H9 (cell line): ENCODE measurements around the gene HBP1. TPM values are rescaled to one million over a fixed set of nuclear protein-coding genes. Genes with fewer than 3 reads are reported as not detected.

ENCODE experiments used
- DNase-seq: peaks from one replicate; pipeline ENCODE4 v3.0.0-alpha.2; 2017
- H2AFZ ChIP-seq: one replicate; pipeline ENCODE4 v1.6.1; 2013; ENCODE audit warnings: mild to moderate bottlenecking, low read length, control low read depth, moderate library complexity
- H2AK5ac ChIP-seq: 2 replicates; pipeline ENCODE4 v1.6.1; 2013; ENCODE audit warnings: low read length, control low read depth, mixed read lengths; ENCODE audit not compliant: insufficient read length
- H2BK120ac ChIP-seq: one replicate; pipeline ENCODE4 v1.6.1; 2013; ENCODE audit warnings: low read depth, mild to moderate bottlenecking, low read length, control low read depth, inconsistent platforms; ENCODE audit not compliant: poor library complexity, severe bottlenecking
- H2BK12ac ChIP-seq: 2 replicates; pipeline ENCODE4 v1.6.1; 2013; ENCODE audit warnings: low read length, control low read depth, mixed read lengths, low read depth; ENCODE audit not compliant: insufficient read length
- H2BK15ac ChIP-seq: 2 replicates; pipeline ENCODE4 v1.6.1; 2013; ENCODE audit warnings: low read depth, low read length, control low read depth
- H2BK20ac ChIP-seq: one replicate; pipeline ENCODE4 v1.6.1; 2013; ENCODE audit warnings: low read depth, mild to moderate bottlenecking, low read length, control low read depth, inconsistent platforms; ENCODE audit not compliant: poor library complexity, severe bottlenecking
- H2BK5ac ChIP-seq: 2 replicates; pipeline ENCODE4 v1.6.1; 2013; ENCODE audit warnings: low read length, control low read depth, mixed read lengths; ENCODE audit not compliant: insufficient read length
- H3K14ac ChIP-seq: 2 replicates; pipeline ENCODE4 v1.6.1; 2013; ENCODE audit warnings: low read length, control low read depth; ENCODE audit not compliant: insufficient read depth
- H3K18ac ChIP-seq: 2 replicates; pipeline ENCODE4 v1.6.1; 2013; ENCODE audit warnings: low read depth, mild to moderate bottlenecking, mixed read lengths, low read length, control low read depth; ENCODE audit not compliant: insufficient read length
- H3K23ac ChIP-seq: 2 replicates; pipeline ENCODE4 v1.6.1; 2013; ENCODE audit warnings: low read length, control low read depth, mixed read lengths, low read depth; ENCODE audit not compliant: insufficient read length
- H3K23me2 ChIP-seq: 2 replicates; pipeline ENCODE4 v1.6.1; 2013; ENCODE audit warnings: low read depth, mild to moderate bottlenecking, mixed read lengths, low read length, control low read depth; ENCODE audit not compliant: insufficient read length, poor library complexity, severe bottlenecking
- H3K27ac ChIP-seq: 2 replicates; pipeline ENCODE4 v1.5.1; 2013; ENCODE audit warnings: low read length, control low read depth, mixed read lengths, low read depth; ENCODE audit not compliant: insufficient read length
- H3K27me3 ChIP-seq: 2 replicates; pipeline ENCODE4 v1.6.1; 2013; ENCODE audit warnings: low read length, control low read depth, inconsistent platforms; ENCODE audit not compliant: insufficient read depth
- H3K4ac ChIP-seq: 2 replicates; pipeline ENCODE4 v1.6.1; 2013; ENCODE audit warnings: low read depth, mild to moderate bottlenecking, control low read depth, inconsistent platforms, low read length, moderate library complexity
- H3K4me1 ChIP-seq: 2 replicates; pipeline ENCODE4 v1.6.1; 2013; ENCODE audit warnings: low read length, control low read depth, inconsistent platforms; ENCODE audit not compliant: insufficient read depth
- H3K4me2 ChIP-seq: 2 replicates; pipeline ENCODE4 v1.6.1; 2013; ENCODE audit warnings: low read length, control low read depth, mixed read lengths; ENCODE audit not compliant: insufficient read length, insufficient read depth
- H3K56ac ChIP-seq: 2 replicates; pipeline ENCODE4 v1.6.1; 2013; ENCODE audit warnings: low read depth, mild to moderate bottlenecking, mixed read lengths, low read length, control low read depth; ENCODE audit not compliant: insufficient read length
- H3K79me1 ChIP-seq: 2 replicates; pipeline ENCODE4 v1.6.1; 2013; ENCODE audit warnings: low read depth, mild to moderate bottlenecking, moderate library complexity, low read length, control low read depth, inconsistent platforms; ENCODE audit not compliant: insufficient read depth, poor library complexity, severe bottlenecking
- H3K79me2 ChIP-seq: 2 replicates; pipeline ENCODE4 v1.6.1; 2013; ENCODE audit warnings: low read length, control low read depth, inconsistent platforms; ENCODE audit not compliant: insufficient read depth
- H3K9ac ChIP-seq: 2 replicates; pipeline ENCODE4 v1.6.1; 2013; ENCODE audit warnings: low read length, control low read depth, mixed read lengths; ENCODE audit not compliant: insufficient read length; ENCODE audit errors: extremely low read depth
- H3K9me3 ChIP-seq: one replicate; pipeline ENCODE4 v1.6.1; 2013; ENCODE audit warnings: low read depth, low read length, inconsistent platforms; ENCODE audit not compliant: control insufficient read depth
- H3T11ph ChIP-seq: one replicate; pipeline ENCODE4 v1.6.1; 2013; ENCODE audit warnings: mild to moderate bottlenecking, low read length, control low read depth, inconsistent platforms
- H4K20me1 ChIP-seq: one replicate; pipeline ENCODE4 v1.6.1; 2013; ENCODE audit not compliant: control insufficient read depth, insufficient read length, insufficient read depth
- H4K5ac ChIP-seq: 2 replicates; pipeline ENCODE4 v1.6.1; 2013; ENCODE audit warnings: low read depth, mild to moderate bottlenecking, mixed read lengths, low read length, control low read depth; ENCODE audit not compliant: insufficient read length
- H4K8ac ChIP-seq: replicated peaks from 2 replicates; pipeline ENCODE4 v1.6.1; 2013; ENCODE audit warnings: low read length, control low read depth, mixed read lengths, low read depth; ENCODE audit not compliant: insufficient read length
- H4K91ac ChIP-seq: 2 replicates; pipeline ENCODE4 v1.6.1; 2013; ENCODE audit warnings: low read depth, mild to moderate bottlenecking, moderate library complexity, mixed read lengths, low read length, control low read depth; ENCODE audit not compliant: insufficient read length
- H3K27ac Mint-ChIP-seq, 3 experiments: 2 replicates in 2 of 3; 3 replicates in 1 of 3; pipeline ENCODE4 v1.8.0; 2020 to 2021; ENCODE audit warnings: mixed read lengths in 3 of 3, mild to moderate bottlenecking in 1 of 3, moderate library complexity in 1 of 3
- H3K27me3 Mint-ChIP-seq: 2 replicates; pipeline ENCODE4 v1.8.0; 2021; ENCODE audit warnings: low read depth, mild to moderate bottlenecking, moderate library complexity, mixed read lengths
- H3K36me3 Mint-ChIP-seq, 3 experiments: 2 replicates in 2 of 3; 3 replicates in 1 of 3; pipeline ENCODE4 v1.8.0; 2020 to 2021; ENCODE audit warnings: low read depth in 3 of 3, mixed read lengths in 3 of 3; ENCODE audit not compliant: insufficient read depth in 1 of 3
- H3K4me1 Mint-ChIP-seq, 2 experiments: 2 replicates each; pipeline ENCODE4 v1.8.0; 2020; ENCODE audit warnings: mixed read lengths in 2 of 2
- H3K4me3 Mint-ChIP-seq, 2 experiments: 2 replicates in 1 of 2; 3 replicates in 1 of 2; pipeline ENCODE4 v1.8.0; 2020 to 2021; ENCODE audit warnings: mild to moderate bottlenecking in 2 of 2, mixed read lengths in 2 of 2, moderate library complexity in 1 of 2
- H3K9me3 Mint-ChIP-seq, 2 experiments: 2 replicates in 1 of 2; 3 replicates in 1 of 2; pipeline ENCODE4 v1.8.0; 2020; ENCODE audit warnings: mild to moderate bottlenecking in 2 of 2, mixed read lengths in 2 of 2, moderate library complexity in 1 of 2
- total RNA-seq: library from RNA; stranded (reverse); gene quantifications from 2 replicates; pipeline ENCODE4 v1.2.1, GENCODE V29; 2021
- TF ChIP-seq, protein P1 (sequence below): fragments of 200-600 bp; sonication (generic); conservative IDR thresholded peaks from 3 replicates; pipeline ENCODE4 v1.8.0; 2021; ENCODE audit warnings: antibody characterized with exemption, mild to moderate bottlenecking

Gene HBP1
- total RNA-seq, 1 experiment from 2014 or later = 27.6 TPM

DNA sequence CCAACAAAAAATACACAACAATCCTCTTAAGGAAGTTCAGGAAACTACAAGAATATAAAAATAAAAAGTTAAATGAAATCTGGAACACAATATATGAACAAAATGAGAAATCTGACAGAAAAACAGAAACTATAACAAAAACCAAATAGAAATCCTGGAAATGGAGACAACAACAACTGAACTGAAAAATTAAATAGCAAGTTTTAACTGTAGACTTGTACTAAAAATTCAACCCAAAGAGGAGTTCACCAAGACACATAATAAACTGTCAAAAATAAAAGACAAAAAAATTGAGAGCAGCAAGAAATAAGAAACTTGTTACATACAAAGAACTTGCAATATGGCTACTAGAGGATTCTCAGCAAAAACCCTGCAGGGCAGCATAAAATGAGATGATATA, 45.1 kb downstream of the HBP1 start:
- Histone ChIP-seq H3K4ac (no peak overlapping the region), H3K9me3 (no peaks in the 10 kb centered on the region), H3K56ac (no peak overlapping the region), H4K91ac (no peak overlapping the region), H3K4me2 (no peak overlapping the region), H3K27ac (no peak overlapping the region), H3K9ac (no peak overlapping the region), H3K18ac (no peak overlapping the region), H3K23me2 (no peaks in the 10 kb centered on the region), H4K8ac (no peak overlapping the region), H3K79me1 (no peaks in the 10 kb centered on the region), H2BK12ac (no peak overlapping the region), H3K4me1 (no peaks in the 10 kb centered on the region), H3K27me3 (no peaks in the 10 kb centered on the region), H3K79me2 (no peaks in the 10 kb centered on the region), H2AK5ac (no peak overlapping the region), H3K14ac (no peak overlapping the region), H2BK120ac (no peak overlapping the region), H4K5ac (no peak overlapping the region), H2AFZ (no peak overlapping the region), H3T11ph (no peak overlapping the region), H2BK5ac (no peak overlapping the region), H4K20me1 (no peaks in the 10 kb centered on the region), H2BK15ac (no peak overlapping the region), H3K23ac (no peak overlapping the region), H2BK20ac (no peak overlapping the region)
- peaks cover 9 to 12% (median 12%) of the 10 kb centered on the region in 3 experiments; a peak in 6 of 7 replicates for H3K36me3 Mint-ChIP-seq
- no peak overlapping the region for H3K27ac Mint-ChIP-seq
- H3K27me3 Mint-ChIP-seq = no peaks in the 10 kb centered on the region
- H3K4me1 Mint-ChIP-seq = peaks cover 0 to 4% of the 10 kb centered on the region in 2 experiments; a peak in 2 of 4 replicates
- H3K4me3 Mint-ChIP-seq = no peak overlapping the region
- no peak for DNase-seq
- H3K9me3 Mint-ChIP-seq = peaks cover 0 to 2% of the 10 kb centered on the region in 2 experiments; a peak in 2 of 5 replicates
- TF ChIP-seq, protein P1, sequence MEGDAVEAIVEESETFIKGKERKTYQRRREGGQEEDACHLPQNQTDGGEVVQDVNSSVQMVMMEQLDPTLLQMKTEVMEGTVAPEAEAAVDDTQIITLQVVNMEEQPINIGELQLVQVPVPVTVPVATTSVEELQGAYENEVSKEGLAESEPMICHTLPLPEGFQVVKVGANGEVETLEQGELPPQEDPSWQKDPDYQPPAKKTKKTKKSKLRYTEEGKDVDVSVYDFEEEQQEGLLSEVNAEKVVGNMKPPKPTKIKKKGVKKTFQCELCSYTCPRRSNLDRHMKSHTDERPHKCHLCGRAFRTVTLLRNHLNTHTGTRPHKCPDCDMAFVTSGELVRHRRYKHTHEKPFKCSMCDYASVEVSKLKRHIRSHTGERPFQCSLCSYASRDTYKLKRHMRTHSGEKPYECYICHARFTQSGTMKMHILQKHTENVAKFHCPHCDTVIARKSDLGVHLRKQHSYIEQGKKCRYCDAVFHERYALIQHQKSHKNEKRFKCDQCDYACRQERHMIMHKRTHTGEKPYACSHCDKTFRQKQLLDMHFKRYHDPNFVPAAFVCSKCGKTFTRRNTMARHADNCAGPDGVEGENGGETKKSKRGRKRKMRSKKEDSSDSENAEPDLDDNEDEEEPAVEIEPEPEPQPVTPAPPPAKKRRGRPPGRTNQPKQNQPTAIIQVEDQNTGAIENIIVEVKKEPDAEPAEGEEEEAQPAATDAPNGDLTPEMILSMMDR = no peak
